Tibial artery (tissue), 4 donors: ENCODE results near the gene ANKRD2.

ENCODE experiments used
- DNase-seq, 2 donors: peaks; one replicate each; pipeline ENCODE4 v3.0.0-alpha.2; 2019
- H3K27ac ChIP-seq, 2 donors: fragments of 200-600 bp; sonication (generic) in 1 of 2; 1 replicate in 1 of 2; 2 replicates in 1 of 2; pipeline ENCODE4 v1.5.1; 2018 to 2019; ENCODE audit warnings: mild to moderate bottlenecking in 1 of 2
- H3K27me3 ChIP-seq, 2 donors: fragments of 200-600 bp; sonication (generic) in 1 of 2; one replicate each; pipeline versions ENCODE4 v1.5.1 to v1.6.0; 2016 to 2019
- H3K36me3 ChIP-seq, 3 donors: fragments of 200-600 bp; sonication (generic) in 2 of 3; one replicate each; pipeline ENCODE4 v1.5.1; 2016 to 2019; ENCODE audit warnings: mild to moderate bottlenecking in 2 of 3
- H3K4me1 ChIP-seq, 4 donors: fragments of 200-600 bp; sonication (generic) in 2 of 4; 1 replicate in 3 of 4; 2 replicates in 1 of 4; pipeline ENCODE4 v1.5.1; 2016 to 2019
- H3K4me3 ChIP-seq, 2 donors: fragments of 200-600 bp; sonication (generic) in 1 of 2; 1 replicate in 1 of 2; 2 replicates in 1 of 2; pipeline ENCODE4 v1.5.1; 2018 to 2019; ENCODE audit warnings: mild to moderate bottlenecking in 2 of 2
- H3K9me3 ChIP-seq, 3 donors: fragments of 200-600 bp; sonication (generic) in 1 of 3; one replicate each; pipeline ENCODE4 v1.5.1; 2016 to 2019
- intact Hi-C: fragments of 100-400 bp; cut with DNase I; formaldehyde crosslinking; loops from one replicate; pipeline ENCODE4 v1.15.0; 2023; ENCODE audit warnings: low total_unique reads
- TF ChIP-seq, protein P1 (sequence below), 2 experiments: fragments of 200-600 bp in 1 of 2; fragments of 450-650 bp in 1 of 2; IDR thresholded peaks; one replicate each; pipeline ENCODE4 v1.5.1; 2017 to 2019; ENCODE audit warnings: antibody characterized with exemption in 2 of 2, mild to moderate bottlenecking in 1 of 2, moderate library complexity in 1 of 2

Gene ANKRD2

GRCh38 chr10:97585439-97585811 lies 12.8 kb downstream of the ANKRD2 start:
- peaks cover 0 to 22% (median 15%) of the 10 kb centered on the region in 4 donors for H3K4me1 ChIP-seq
- H3K27ac ChIP-seq = no peak overlapping the region
- intact Hi-C loops = no loop called here

DNA sequence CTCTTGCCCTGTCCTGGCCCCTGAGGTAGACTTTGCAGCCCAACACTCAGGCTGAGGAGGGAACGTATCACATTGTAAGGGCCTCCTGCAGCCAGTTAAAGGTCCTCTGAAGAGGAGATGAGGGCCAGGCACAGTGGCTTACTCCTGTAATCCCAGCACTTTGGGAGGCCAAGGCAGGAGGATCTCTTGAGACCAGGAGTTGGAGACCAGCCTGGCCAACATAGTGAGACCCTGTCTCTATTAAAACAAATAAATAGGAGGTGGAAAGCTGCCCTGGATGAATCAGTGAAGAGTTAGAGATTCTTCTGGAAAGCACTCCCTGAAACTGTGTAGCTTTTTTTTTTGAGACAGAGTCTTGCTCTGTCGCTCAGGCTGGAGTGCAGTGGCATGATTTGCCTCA lies 14.6 kb downstream of the ANKRD2 start:
- H3K4me3 ChIP-seq = no peak overlapping the region
- no peaks in the 10 kb centered on the region for H3K27me3 ChIP-seq
- peaks cover 0 to 22% (median 15%) of the 10 kb centered on the region in 4 donors for H3K4me1 ChIP-seq
- no peak for DNase-seq
- no peaks in the 10 kb centered on the region for H3K9me3 ChIP-seq
- TF ChIP-seq, protein P1, sequence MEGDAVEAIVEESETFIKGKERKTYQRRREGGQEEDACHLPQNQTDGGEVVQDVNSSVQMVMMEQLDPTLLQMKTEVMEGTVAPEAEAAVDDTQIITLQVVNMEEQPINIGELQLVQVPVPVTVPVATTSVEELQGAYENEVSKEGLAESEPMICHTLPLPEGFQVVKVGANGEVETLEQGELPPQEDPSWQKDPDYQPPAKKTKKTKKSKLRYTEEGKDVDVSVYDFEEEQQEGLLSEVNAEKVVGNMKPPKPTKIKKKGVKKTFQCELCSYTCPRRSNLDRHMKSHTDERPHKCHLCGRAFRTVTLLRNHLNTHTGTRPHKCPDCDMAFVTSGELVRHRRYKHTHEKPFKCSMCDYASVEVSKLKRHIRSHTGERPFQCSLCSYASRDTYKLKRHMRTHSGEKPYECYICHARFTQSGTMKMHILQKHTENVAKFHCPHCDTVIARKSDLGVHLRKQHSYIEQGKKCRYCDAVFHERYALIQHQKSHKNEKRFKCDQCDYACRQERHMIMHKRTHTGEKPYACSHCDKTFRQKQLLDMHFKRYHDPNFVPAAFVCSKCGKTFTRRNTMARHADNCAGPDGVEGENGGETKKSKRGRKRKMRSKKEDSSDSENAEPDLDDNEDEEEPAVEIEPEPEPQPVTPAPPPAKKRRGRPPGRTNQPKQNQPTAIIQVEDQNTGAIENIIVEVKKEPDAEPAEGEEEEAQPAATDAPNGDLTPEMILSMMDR (IDR thresholded peaks at IDR 0.05) = no peak
- intact Hi-C loops = no loop called here
- H3K27ac ChIP-seq = no peak overlapping the region
- H3K36me3 ChIP-seq = no peaks in the 10 kb centered on the region

More at GRCh38 chr10:97585439-97585811, 12.8 kb downstream of the ANKRD2 start:
- Histone ChIP-seq H3K27me3 (no peaks in the 10 kb centered on the region), H3K9me3 (no peaks in the 10 kb centered on the region), H3K36me3 (no peaks in the 10 kb centered on the region), H3K4me3 (no peak overlapping the region)
- no peak for DNase-seq
- TF ChIP-seq, protein P1 (IDR thresholded peaks at IDR 0.05) = no peak

GRCh38 chr10:97589479-97589878 lies 16.9 kb downstream of the ANKRD2 start, which contains the start of gene C10orf62:
Gene C10orf62 (plus strand): TSS chr10:97589721. CDS start chr10:97589898, 177 bp downstream.
- H3K9me3 ChIP-seq = no peaks in the 10 kb centered on the region
- TF ChIP-seq, protein P1 (IDR thresholded peaks at IDR 0.05) = no peak
- H3K27ac ChIP-seq = no peak within 1 kb of the TSS
- H3K36me3 ChIP-seq = no peaks in the 10 kb centered on the region
- intact Hi-C loops = no loop called here
- no peak for DNase-seq
- no peak within 1 kb of the TSS for H3K4me3 ChIP-seq
- H3K4me1 ChIP-seq = peaks cover 0 to 27% (median 17%) of the 10 kb centered on the region in 4 donors
- no peaks in the 10 kb centered on the region for H3K27me3 ChIP-seq

GRCh38 chr10:97590082-97590747 lies 17.6 kb downstream of the ANKRD2 start:
- no peak overlapping the region for H3K4me3 ChIP-seq
- no peak overlapping the region for H3K27ac ChIP-seq
- no peaks in the 10 kb centered on the region for H3K36me3 ChIP-seq
- DNase-seq = no peak
- TF ChIP-seq, protein P1 (IDR thresholded peaks at IDR 0.05) = no peak
- H3K4me1 ChIP-seq = peaks cover 0 to 27% (median 16%) of the 10 kb centered on the region in 4 donors
- no peaks in the 10 kb centered on the region for H3K27me3 ChIP-seq
- intact Hi-C loops = loop anchor here (5.0 kb wide), 1 partner anchor 928 kb away; no protein-coding TSS in a partner anchor
- no peaks in the 10 kb centered on the region for H3K9me3 ChIP-seq

DNA sequence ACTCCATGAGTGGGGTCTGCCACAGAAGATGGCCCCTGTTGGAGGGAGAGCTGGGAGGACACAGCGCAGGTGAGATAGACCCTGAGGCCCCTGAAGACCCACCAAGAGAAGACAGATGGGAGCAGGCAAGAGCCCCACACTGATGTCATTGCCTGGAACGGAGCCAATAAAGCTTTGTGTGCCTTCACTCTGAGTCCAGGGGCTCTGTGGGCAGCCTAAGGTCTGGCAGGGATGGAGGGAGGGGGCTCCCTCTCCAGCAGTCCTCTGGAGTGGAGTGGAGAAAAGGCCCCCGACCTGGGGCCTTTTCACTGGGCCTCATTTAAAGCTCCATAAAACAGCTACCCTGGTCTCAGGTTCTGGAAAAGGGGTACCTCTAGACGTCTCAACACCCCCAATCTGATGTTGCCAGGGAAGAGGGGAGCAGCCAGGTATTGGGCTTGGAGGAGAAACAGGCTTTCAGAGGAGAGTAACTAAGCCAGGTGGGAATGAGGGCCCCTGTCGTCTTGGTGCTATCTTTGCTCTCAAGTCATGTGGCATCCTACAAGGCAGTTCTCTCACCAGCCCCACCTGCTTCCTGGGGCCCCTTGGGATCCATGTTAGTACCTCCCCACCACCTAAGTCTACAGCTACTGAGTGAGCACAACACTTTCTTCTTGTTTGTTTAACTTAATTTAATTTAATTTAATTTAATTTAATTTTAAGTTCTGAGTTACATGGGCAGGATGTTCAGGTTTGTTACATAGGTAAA lies 18.3 kb downstream of the ANKRD2 start:
- DNase-seq = no peak
- Histone ChIP-seq H3K4me3 (no peak overlapping the region), H3K27ac (no peak overlapping the region), H3K4me1 (peaks cover 0 to 34% (median 23%) of the 10 kb centered on the region in 4 donors), H3K27me3 (no peaks in the 10 kb centered on the region), H3K9me3 (no peaks in the 10 kb centered on the region), H3K36me3 (no peaks in the 10 kb centered on the region)
- intact Hi-C loops = loop anchor here (5.0 kb wide), 1 partner anchor 929 kb away; no protein-coding TSS in a partner anchor
- TF ChIP-seq, protein P1 (IDR thresholded peaks at IDR 0.05) = no peak
